ENCODE data around the gene CNTF. TPM values are rescaled to one million over a fixed set of nuclear protein-coding genes. Genes with fewer than 3 reads are reported as not detected.
A peak's percentile ranks its signal among the peaks of the same experiment; 100 is the strongest.

Gene CNTF
- total RNA-seq, 6 donors from 2014 or later = 0.33 to 5.4 (median 1.4) TPM

DNA sequence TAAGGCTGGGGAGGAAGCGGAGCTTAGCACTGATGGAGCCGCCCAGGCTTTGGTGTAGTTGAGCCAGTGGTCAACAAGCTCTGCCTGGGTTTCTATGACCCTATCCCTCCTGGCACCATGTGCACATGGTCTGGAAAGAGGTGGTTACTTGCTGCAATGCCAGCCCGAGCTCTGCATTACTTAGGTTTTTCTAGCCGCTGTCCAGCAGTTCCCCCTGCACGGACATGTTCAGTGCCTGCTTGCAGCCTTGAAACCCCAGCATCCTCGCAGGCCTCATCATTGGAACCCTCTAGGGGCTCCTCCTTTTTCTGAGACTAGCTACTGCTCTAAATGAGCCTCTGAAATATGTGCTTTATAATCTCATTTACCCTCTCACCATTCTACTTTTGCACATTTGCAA lies 16.6 kb downstream of the CNTF start:
- Histone ChIP-seq H3K27ac (no peak overlapping the region), H3K36me3 (no peaks in the 10 kb centered on the region), H3K27me3 (no peaks in the 10 kb centered on the region), H3K4me3 (no peak overlapping the region), H3K4me1 (peaks cover 10 to 15% (median 12%) of the 10 kb centered on the region in 4 donors), H3K9me3 (no peaks in the 10 kb centered on the region)
- TF ChIP-seq, protein P1, sequence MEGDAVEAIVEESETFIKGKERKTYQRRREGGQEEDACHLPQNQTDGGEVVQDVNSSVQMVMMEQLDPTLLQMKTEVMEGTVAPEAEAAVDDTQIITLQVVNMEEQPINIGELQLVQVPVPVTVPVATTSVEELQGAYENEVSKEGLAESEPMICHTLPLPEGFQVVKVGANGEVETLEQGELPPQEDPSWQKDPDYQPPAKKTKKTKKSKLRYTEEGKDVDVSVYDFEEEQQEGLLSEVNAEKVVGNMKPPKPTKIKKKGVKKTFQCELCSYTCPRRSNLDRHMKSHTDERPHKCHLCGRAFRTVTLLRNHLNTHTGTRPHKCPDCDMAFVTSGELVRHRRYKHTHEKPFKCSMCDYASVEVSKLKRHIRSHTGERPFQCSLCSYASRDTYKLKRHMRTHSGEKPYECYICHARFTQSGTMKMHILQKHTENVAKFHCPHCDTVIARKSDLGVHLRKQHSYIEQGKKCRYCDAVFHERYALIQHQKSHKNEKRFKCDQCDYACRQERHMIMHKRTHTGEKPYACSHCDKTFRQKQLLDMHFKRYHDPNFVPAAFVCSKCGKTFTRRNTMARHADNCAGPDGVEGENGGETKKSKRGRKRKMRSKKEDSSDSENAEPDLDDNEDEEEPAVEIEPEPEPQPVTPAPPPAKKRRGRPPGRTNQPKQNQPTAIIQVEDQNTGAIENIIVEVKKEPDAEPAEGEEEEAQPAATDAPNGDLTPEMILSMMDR (IDR thresholded peaks at IDR 0.05) = no peak
- no peak for TF ChIP-seq EP300 (IDR thresholded peaks at IDR 0.05)
- no peak for TF ChIP-seq POLR2AphosphoS5 (IDR thresholded peaks at IDR 0.05)
- no peak for TF ChIP-seq POLR2A (IDR thresholded peaks at IDR 0.05)
- ATAC-seq (ENCODE audit: low FRiP score in 2 of 2) (peak in 1 of 2 donors; percentile 21), DNase-seq (no peak)
- 90 to 92% methylated on average over 6 of the region's 6 CpGs for WGBS, 2 donors

DNA sequence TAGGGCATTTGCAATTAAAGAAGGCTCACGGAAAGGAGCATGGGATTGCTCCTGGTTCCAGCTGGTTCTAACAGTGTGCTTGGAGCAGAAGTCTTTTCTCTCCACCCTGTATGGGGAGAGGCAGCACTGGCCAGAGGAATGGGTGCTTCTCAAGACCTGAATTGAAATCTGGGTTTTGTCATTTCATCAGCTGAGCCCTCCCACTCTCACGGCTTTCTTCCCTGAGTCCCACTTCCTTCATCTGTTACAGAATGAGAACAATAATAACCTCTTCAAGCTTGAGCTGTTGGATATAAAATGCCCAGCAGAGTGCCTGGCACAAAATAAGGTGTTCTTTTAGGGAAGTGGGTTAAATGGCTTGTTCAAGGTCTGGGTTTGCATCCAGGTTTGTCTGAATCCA lies 17.2 kb downstream of the CNTF start:
- Histone ChIP-seq H3K9me3 (no peaks in the 10 kb centered on the region), H3K36me3 (no peaks in the 10 kb centered on the region), H3K4me3 (no peak overlapping the region), H3K27me3 (no peaks in the 10 kb centered on the region), H3K4me1 (peaks cover 10 to 15% (median 12%) of the 10 kb centered on the region in 4 donors), H3K27ac (no peak overlapping the region)
- DNase-seq (no peak), ATAC-seq (ENCODE audit: low FRiP score in 2 of 2) (peak in 1 of 2 donors; percentile 42)
- TF ChIP-seq EP300 (IDR thresholded peaks at IDR 0.05) = no peak
- no peak for TF ChIP-seq POLR2A (IDR thresholded peaks at IDR 0.05)
- no peak for TF ChIP-seq POLR2AphosphoS5 (IDR thresholded peaks at IDR 0.05)
- TF ChIP-seq, protein P1 (IDR thresholded peaks at IDR 0.05) = no peak
- 62% methylated on average over 2 of the region's 2 CpGs for WGBS, 2 donors

DNA sequence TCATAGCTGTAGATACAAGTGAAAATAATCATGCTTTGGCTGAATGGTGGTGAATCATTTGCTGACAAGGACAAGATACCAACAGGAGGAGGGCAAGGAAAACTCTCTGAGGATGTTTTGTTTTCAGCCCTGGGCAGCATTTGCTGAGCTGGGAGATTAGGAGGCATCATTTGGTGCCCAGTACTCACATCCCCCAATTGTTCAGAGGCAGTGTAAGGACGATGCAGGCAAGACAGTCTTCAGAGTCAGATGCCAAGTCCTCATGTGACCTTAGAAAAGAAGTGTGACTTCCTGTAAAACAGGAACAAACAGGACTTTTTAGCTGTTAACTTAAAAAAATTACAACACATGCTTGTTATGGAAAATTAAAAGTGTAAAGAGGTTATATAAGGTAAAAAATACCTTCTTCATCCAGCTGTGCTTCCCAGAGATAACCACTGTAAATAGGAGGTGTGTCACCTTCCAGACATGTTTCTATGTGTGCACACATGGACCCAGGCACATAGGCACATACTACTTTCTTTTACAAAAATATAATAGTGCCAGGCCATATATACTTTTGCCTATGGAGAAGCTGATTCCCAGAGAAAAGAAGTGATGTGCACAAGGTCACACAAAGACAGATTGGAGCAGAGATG lies 18.0 kb downstream of the CNTF start:
- ATAC-seq (ENCODE audit: low FRiP score in 2 of 2) (peak in 1 of 2 donors; percentile 57), DNase-seq (no peak)
- 0% methylated on average over 1 of the region's 1 CpG for WGBS, 2 donors
- no peak overlapping the region for H3K4me3 ChIP-seq
- H3K36me3 ChIP-seq = no peaks in the 10 kb centered on the region
- no peaks in the 10 kb centered on the region for H3K27me3 ChIP-seq
- H3K4me1 ChIP-seq = peaks cover 10 to 15% (median 12%) of the 10 kb centered on the region in 4 donors
- peaks cover 0 to 3% (median 0%) of the 10 kb centered on the region in 4 donors for H3K9me3 ChIP-seq
- H3K27ac ChIP-seq = peak overlapping the region in 1 of 4 donors; percentile 52
- TF ChIP-seq POLR2A (IDR thresholded peaks at IDR 0.05) (no peak), EP300 (IDR thresholded peaks at IDR 0.05) (no peak), POLR2AphosphoS5 (IDR thresholded peaks at IDR 0.05) (no peak)
- TF ChIP-seq, protein P1 (IDR thresholded peaks at IDR 0.05) = no peak

DNA sequence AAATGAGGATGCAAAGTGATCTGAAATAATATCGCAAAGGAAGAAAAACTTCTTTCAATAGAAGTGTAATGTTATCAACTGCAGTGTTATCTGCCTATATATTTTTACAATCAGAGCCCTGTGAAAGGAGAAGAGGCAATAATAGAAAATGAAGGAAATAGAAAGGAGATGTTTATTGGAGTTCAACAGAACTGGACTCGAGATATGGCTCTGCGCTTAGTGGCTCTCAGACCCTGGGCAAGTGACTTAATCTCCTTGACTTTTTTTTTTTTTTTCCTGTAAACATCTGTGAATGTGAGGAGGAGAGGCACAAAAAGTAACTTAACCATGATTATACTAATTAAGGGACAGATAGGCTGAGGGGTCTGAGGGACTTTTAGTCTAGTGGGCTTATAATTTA lies 18.9 kb downstream of the CNTF start:
- no peaks in the 10 kb centered on the region for H3K27me3 ChIP-seq
- no peaks in the 10 kb centered on the region for H3K36me3 ChIP-seq
- H3K4me1 ChIP-seq = peaks cover 10 to 15% (median 12%) of the 10 kb centered on the region in 4 donors
- no peak overlapping the region for H3K4me3 ChIP-seq
- DNase-seq (no peak), ATAC-seq (ENCODE audit: low FRiP score in 2 of 2) (no peak)
- 81 to 82% methylated on average over 3 of the region's 3 CpGs for WGBS, 2 donors
- no peak overlapping the region for H3K27ac ChIP-seq
- TF ChIP-seq EP300 (IDR thresholded peaks at IDR 0.05) (no peak), POLR2AphosphoS5 (IDR thresholded peaks at IDR 0.05) (no peak), POLR2A (IDR thresholded peaks at IDR 0.05) (no peak)
- TF ChIP-seq, protein P1 (IDR thresholded peaks at IDR 0.05) = no peak
- peaks cover 0 to 11% (median 5%) of the 10 kb centered on the region in 4 donors for H3K9me3 ChIP-seq
